ENCODE data around the gene RANBP1. TPM values are rescaled to one million over a fixed set of nuclear protein-coding genes. Genes with fewer than 3 reads are reported as not detected.

RANBP1 gene
- total RNA-seq, 4 donors from 2014 or later = 79.4 to 147 (median 120) TPM

DNA sequence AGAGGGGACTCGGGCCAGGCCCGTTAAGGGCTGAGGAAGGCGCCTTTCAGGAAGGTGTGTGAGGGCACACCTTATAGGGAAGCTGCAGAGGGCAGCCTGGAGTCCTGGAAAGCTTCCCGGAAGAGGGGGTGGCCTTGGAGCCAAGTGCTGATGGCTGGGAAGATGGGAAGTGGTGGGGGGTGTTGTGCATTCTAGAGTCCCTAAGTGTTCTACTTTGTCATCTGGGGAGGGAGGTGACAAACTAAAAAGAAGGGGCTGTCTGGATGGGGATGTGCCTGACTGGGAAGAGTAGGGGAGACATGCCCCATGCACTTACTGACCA, 22.5 kb downstream of the RANBP1 start:
- H3K9me3 ChIP-seq = no peaks in the 10 kb centered on the region
- no peaks in the 10 kb centered on the region for H3K27me3 ChIP-seq
- TF ChIP-seq, protein P1, sequence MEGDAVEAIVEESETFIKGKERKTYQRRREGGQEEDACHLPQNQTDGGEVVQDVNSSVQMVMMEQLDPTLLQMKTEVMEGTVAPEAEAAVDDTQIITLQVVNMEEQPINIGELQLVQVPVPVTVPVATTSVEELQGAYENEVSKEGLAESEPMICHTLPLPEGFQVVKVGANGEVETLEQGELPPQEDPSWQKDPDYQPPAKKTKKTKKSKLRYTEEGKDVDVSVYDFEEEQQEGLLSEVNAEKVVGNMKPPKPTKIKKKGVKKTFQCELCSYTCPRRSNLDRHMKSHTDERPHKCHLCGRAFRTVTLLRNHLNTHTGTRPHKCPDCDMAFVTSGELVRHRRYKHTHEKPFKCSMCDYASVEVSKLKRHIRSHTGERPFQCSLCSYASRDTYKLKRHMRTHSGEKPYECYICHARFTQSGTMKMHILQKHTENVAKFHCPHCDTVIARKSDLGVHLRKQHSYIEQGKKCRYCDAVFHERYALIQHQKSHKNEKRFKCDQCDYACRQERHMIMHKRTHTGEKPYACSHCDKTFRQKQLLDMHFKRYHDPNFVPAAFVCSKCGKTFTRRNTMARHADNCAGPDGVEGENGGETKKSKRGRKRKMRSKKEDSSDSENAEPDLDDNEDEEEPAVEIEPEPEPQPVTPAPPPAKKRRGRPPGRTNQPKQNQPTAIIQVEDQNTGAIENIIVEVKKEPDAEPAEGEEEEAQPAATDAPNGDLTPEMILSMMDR (IDR thresholded peaks at IDR 0.05 in 4 of 5, conservative IDR thresholded peaks at IDR 0.05 in 1 of 5) = no peak
- TF ChIP-seq POLR2A (IDR thresholded peaks at IDR 0.05) = no peak
- H3K4me3 ChIP-seq = no peak overlapping the region
- no peak for DNase-seq
- peaks cover 38 to 52% of the 10 kb centered on the region in 2 donors for H3K4me1 ChIP-seq
- peak overlapping the region; percentile 10 to 62 (median 46) for H3K27ac ChIP-seq
- peaks cover 0 to 9% of the 10 kb centered on the region in 2 donors for H3K36me3 ChIP-seq
- in situ Hi-C loops (cut with MboI; ENCODE audit: low sequenced_read_pairs in 4 of 4) = no loop called here
- intact Hi-C loops (cut with DNase I; ENCODE audit: low total_unique reads) = no loop called here
- no peak for ATAC-seq

DNA sequence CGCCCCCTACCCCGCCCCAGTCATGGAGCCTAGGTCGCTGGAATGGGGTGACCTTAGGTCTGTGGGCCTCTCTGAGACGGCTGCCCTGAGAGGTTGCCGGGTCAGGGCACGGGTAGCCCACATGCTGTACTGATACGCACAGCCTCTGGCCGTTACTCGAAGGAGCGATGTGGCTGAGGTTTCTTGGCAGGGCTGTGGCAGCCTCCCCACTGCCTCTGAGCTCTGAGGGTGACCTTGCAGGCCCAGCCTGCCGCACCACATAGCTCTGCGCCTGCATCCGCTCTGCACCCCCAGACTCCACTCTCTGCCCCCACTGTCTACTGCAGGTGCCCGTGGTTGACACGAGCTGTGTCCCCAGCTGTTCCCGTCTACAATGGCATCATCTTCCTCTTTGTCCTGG, 23.0 kb downstream of the RANBP1 start:
- Histone ChIP-seq H3K27ac (peak overlapping the region in 1 of 4 donors; percentile 62), H3K36me3 (peaks cover 0 to 9% of the 10 kb centered on the region in 2 donors), H3K27me3 (no peaks in the 10 kb centered on the region), H3K4me1 (peaks cover 34 to 47% of the 10 kb centered on the region in 2 donors), H3K9me3 (no peaks in the 10 kb centered on the region), H3K4me3 (no peak overlapping the region)
- no peak for DNase-seq
- no peak for ATAC-seq
- intact Hi-C loops (cut with DNase I; ENCODE audit: low total_unique reads) (no loop called here), in situ Hi-C loops (cut with MboI; ENCODE audit: low sequenced_read_pairs in 4 of 4) (no loop called here)
- TF ChIP-seq, protein P1 (IDR thresholded peaks at IDR 0.05 in 4 of 5, conservative IDR thresholded peaks at IDR 0.05 in 1 of 5) = no peak
- no peak for TF ChIP-seq POLR2A (IDR thresholded peaks at IDR 0.05)

DNA sequence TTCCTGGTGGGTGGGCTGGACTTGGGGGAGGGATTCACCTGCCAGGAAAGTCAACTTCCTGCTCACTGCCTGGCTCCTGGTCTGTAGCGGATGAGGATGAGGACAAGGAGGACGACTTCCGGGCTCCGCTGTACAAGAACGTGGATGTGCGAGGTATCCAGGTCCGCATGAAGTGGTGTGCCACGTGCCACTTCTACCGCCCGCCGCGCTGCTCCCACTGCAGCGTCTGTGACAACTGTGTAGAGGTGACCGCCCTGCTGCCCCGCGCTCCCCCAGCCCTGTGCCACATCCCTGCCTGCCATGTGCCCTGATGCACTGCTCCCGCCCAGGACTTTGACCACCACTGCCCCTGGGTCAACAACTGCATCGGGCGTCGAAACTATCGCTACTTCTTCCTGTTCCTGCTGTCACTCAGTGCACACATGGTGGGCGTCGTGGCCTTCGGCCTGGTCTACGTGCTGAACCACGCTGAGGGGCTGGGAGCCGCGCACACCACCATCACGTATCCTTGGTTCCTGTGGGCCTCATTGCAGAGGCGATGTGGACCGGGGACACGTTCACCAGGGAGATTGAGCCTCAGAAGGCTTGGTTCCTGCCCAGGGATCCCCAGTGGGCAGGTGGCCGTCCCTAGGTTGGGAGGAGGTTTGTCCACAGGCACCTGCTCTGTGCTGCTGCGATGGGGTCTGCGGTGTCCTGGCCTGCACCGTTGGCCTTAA, 23.6 kb downstream of the RANBP1 start:
- no peak overlapping the region for H3K4me3 ChIP-seq
- H3K27me3 ChIP-seq = no peaks in the 10 kb centered on the region
- DNase-seq = no peak
- no peaks in the 10 kb centered on the region for H3K9me3 ChIP-seq
- intact Hi-C loops (cut with DNase I; ENCODE audit: low total_unique reads) (no loop called here), in situ Hi-C loops (cut with MboI; ENCODE audit: low sequenced_read_pairs in 4 of 4) (no loop called here)
- ATAC-seq = no peak
- H3K4me1 ChIP-seq = peaks cover 32 to 40% of the 10 kb centered on the region in 2 donors
- TF ChIP-seq POLR2A (IDR thresholded peaks at IDR 0.05) = no peak
- TF ChIP-seq, protein P1 (IDR thresholded peaks at IDR 0.05 in 4 of 5, conservative IDR thresholded peaks at IDR 0.05 in 1 of 5) = no peak
- peaks cover 0 to 9% of the 10 kb centered on the region in 2 donors for H3K36me3 ChIP-seq
- H3K27ac ChIP-seq = no peak overlapping the region

DNA sequence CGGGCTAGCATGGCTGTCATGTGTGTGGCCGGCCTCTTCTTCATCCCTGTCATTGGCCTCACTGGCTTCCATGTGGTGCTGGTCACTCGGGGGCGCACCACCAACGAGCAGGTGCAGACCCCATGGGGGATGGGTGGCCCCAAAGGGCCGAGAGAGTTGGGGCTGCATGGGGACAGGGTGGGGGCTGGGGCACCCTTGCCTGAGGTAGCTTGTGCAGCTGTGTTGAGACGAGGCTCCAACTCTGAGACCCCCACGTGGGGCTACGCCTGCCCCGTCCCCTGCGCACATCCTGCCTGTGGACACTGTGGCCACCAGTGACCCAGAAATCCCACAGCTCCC, 24.2 kb downstream of the RANBP1 start:
- no peak for ATAC-seq
- H3K9me3 ChIP-seq = no peaks in the 10 kb centered on the region
- no peak for DNase-seq
- peaks cover 31 to 35% of the 10 kb centered on the region in 2 donors for H3K4me1 ChIP-seq
- no peak overlapping the region for H3K27ac ChIP-seq
- peaks cover 0 to 9% of the 10 kb centered on the region in 2 donors for H3K36me3 ChIP-seq
- no peak overlapping the region for H3K4me3 ChIP-seq
- intact Hi-C loops (cut with DNase I; ENCODE audit: low total_unique reads) (no loop called here), in situ Hi-C loops (cut with MboI; ENCODE audit: low sequenced_read_pairs in 4 of 4) (no loop called here)
- TF ChIP-seq, protein P1 (IDR thresholded peaks at IDR 0.05 in 4 of 5, conservative IDR thresholded peaks at IDR 0.05 in 1 of 5) = no peak
- TF ChIP-seq POLR2A (IDR thresholded peaks at IDR 0.05) = no peak
- no peaks in the 10 kb centered on the region for H3K27me3 ChIP-seq

DNA sequence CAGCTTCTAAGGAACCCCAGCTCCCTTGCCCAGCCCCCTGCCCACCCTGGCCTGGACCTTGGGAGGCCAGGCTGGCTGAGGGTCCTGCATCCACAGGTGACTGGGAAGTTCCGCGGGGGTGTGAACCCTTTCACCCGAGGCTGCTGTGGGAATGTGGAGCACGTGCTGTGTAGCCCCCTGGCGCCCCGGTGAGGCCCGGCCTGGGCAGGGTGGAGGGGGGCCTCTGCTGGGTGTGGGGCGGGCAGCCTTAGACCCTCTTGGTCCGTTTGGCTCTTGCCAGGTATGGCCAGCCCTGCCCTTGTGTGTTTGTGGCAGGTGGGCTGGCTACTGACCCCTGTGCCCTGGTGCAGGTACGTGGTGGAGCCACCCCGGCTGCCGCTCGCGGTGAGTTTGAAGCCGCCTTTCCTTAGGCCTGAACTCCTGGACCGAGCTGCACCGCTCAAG, 24.6 kb downstream of the RANBP1 start:
- Histone ChIP-seq H3K4me1 (peaks cover 27 to 30% of the 10 kb centered on the region in 2 donors), H3K27me3 (no peaks in the 10 kb centered on the region), H3K36me3 (peaks cover 0 to 9% of the 10 kb centered on the region in 2 donors), H3K27ac (no peak overlapping the region), H3K9me3 (no peaks in the 10 kb centered on the region), H3K4me3 (no peak overlapping the region)
- DNase-seq = no peak
- intact Hi-C loops (cut with DNase I; ENCODE audit: low total_unique reads) = no loop called here
- in situ Hi-C loops (cut with MboI; ENCODE audit: low sequenced_read_pairs in 4 of 4) = no loop called here
- TF ChIP-seq, protein P1 (IDR thresholded peaks at IDR 0.05 in 4 of 5, conservative IDR thresholded peaks at IDR 0.05 in 1 of 5) = no peak
- TF ChIP-seq POLR2A (IDR thresholded peaks at IDR 0.05) = no peak
- no peak for ATAC-seq

Data from gastrocnemius medialis (tissue), 4 donors.